ENCODE results near the gene TMPRSS3.

TMPRSS3 gene

DNA sequence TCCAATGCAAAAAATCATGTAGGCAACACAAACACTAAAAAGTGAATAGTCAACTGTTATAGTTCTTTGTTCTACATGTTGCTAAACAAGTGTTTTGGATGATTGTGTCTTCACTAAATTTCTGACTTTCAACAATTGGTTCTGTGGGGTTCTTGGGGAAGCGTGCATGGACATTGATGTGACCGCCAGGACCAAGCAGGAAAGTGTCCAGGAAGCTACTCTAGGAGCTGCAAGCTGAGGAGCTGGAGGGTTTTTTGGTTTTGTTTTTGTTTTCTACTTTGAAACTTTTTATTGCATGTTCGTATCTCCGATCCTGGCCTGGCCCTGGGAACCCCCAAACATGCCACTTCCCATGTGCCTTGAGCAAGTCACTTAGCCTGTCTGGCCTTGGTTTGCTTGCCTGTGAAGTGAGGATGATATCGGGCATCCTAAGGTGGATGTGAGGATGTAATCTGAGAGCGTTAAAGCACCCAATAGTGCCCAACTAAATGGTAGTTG, 8.0 kb downstream of the TMPRSS3 start:
- no peak for DNase-seq (ENCODE audit: low read depth)

DNA sequence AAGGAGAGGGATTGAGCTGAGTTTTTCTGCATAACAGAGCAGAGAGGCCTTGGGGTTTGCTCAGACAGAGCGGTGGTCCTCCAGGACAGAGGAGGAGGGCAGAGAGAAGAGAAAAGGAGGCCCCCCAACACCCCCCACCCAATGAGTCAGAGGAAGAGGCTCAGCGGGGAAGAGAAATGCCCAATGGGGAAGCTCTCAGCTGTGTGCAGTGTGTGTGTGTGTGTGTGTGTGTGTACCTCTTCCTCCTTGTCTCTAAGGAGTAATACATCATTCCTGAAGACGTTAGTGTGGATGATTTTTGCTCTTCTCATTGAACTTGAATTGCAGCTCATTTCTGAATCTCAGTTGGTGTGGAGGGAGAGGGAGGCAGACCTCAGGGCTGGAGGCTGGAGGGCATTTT, 8.7 kb downstream of the TMPRSS3 start:
- DNase-seq (ENCODE audit: low read depth) = no peak

DNA sequence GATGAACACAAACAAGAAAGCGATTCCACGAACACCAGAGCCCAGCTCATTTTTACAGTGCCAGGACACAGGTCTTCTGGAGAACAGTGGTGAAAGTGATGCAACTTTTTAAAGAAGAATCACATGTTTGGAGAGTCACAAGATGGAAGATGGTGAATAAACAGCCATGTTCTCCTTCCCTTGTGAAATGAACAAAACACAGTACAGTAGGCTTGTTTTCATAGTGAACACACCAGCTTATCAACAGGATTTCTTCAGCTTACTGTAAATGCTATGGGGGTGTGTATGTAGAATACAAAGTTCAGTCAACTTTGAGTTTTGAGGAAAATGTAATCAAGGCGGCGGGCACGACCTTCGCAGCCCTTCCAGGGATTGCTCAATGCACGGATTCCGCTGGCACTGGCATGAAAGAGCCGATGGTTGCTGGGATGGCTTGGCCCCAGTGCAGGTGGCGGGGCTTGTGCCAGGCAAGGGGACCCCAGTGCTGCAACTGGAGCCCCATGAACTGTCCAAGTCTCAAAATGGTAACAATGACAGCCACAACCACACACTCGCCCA, 9.7 kb downstream of the TMPRSS3 start:
- DNase-seq (ENCODE audit: low read depth) = no peak

DNA sequence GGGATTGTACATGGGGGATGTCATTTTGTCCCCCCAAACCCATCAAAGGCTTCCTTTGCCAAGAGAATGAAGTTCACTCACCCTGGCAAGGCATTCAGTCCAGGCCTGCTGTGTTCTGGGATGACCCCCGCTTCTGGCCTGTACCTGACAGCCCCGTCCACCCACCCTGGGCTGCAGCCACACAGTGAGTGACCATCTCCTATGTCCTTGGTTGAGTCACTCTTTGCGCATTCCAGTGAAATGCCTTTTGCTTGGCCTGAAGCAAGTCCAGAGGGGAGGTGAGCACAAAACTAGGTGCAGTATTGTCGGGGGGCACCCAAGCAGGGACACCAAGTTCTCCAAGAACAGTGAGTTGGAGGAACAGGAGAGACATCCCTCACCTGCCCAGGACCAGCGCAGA, 10.2 kb downstream of the TMPRSS3 start:
- no peak for DNase-seq (ENCODE audit: low read depth)

DNA sequence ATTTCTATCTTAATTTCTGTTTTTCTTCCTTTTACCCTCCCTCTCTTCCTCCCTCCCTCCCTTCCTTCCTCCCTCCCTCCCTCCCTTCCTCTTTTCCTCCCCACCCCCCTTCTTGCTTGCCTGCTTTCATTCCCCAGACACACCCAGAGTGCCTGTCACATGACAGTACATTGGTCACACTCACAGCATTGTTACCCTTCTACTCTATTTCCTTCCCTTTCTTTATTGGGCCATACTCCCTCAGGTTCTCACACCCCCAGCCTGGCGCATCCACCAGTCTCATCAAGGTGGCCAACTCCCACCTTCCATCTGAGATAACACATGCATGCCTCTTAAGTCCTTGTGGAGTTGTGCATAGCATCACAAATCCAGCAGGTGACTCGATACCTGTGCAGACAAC, 10.9 kb downstream of the TMPRSS3 start:
- no peak for DNase-seq (ENCODE audit: low read depth)

DNA sequence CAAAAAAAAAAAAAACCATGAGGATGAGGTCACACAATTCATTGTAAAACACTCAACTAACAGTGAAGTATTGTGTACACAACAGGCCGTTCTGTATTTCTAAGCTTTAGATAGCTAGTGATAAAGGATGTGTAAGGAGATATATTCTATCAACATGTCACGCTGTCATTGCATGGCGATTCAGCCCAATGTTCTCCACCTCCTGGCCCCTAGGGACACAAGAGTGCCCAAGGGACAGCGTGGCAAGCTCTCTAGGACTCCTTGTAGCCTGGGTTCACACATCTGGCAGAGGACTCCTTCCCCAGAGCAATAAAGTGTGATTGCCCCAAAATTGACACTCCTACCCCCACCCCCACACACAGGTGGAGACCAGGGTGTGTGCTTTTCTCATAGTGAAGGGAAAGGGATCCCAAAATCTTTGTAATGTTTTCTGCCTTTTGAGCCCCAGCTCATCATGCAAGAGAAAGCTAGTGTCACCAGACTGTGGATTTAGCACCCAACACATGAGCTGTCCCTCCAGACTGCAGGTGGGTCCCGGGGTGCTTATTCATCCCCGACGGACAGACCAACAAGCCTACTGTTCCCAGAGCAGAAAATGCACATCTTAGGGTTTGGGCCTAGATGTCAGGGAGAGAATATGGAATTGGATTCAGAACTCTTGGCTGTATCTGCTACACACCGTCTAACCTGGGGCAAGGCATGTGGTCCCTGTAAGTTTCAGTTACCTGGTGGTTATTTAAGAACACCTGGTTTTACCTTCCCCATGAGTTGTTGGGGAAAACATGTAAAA, 11.5 kb downstream of the TMPRSS3 start:
- DNase-seq (ENCODE audit: low read depth) = no peak

DNA sequence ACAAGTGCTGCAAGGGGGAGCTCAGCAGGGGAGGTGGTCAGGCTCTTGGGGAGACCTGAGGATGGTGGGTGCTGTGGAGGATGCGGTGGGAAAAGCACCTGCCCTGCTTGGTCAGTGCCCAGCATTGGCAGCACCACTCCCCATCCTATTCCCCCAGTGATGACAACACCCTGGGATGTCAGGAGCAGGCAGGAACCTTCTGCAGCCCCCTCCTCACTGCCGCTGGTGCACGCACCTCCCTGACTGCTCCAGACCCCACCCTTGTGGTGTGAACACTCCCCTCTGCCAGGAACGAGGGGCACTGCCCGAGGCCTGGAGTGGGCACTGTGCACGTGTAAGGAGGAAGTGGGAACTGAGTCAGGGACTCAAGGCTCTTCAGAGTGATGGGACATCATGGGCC, 12.5 kb downstream of the TMPRSS3 start:
- no peak for DNase-seq (ENCODE audit: low read depth)

DNA sequence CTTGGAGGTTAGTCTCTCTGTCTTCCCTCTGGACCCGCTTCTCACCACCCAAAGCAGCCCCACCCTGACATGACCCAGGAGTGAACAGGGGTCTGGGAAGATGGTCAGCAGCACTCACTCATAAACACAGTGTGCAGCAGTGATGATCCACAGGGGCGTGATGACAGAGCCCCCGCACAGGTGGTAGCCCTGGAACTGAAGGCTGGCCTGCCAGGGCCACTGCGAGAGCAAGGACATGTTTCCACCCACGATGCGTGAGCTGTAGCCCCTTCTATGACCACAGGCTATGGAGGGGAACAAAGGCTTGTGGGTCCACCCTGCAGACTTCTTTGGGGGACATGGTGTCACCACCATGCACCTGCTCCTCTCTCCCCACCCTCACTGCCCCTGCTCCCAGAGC, 12.9 kb downstream of the TMPRSS3 start:
- no peak for DNase-seq (ENCODE audit: low read depth)

DNA sequence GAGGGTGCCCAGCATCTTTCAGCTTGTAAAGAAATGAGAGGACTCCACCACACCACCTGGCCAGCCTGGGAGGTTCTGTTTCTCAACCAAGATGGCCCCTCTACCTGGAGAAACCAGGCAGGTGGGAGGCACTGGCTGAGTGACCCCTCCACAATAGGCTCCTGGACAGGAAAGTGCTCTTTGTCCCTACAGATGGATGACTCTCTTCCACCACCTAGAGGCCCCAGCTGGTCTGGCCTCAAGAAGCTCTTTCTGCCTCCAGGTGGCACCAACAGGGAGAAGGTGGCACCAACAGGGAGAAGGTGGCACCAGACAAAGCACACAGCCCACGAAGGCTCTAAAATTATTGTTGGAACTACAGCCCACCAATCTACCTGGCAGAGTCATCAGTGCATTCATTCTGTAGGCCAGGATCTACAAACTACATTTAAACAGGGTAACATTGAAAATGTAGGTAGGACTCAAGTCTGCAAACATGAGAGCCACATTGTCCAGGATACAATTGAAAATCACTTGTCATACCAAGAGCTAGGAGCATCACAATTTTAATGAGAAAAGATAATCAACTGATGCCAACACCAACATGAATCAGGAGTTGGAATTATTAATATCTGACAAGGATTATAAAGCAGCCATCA, 14.4 kb downstream of the TMPRSS3 start:
- DNase-seq (ENCODE audit: low read depth) = peak; percentile 37

DNA sequence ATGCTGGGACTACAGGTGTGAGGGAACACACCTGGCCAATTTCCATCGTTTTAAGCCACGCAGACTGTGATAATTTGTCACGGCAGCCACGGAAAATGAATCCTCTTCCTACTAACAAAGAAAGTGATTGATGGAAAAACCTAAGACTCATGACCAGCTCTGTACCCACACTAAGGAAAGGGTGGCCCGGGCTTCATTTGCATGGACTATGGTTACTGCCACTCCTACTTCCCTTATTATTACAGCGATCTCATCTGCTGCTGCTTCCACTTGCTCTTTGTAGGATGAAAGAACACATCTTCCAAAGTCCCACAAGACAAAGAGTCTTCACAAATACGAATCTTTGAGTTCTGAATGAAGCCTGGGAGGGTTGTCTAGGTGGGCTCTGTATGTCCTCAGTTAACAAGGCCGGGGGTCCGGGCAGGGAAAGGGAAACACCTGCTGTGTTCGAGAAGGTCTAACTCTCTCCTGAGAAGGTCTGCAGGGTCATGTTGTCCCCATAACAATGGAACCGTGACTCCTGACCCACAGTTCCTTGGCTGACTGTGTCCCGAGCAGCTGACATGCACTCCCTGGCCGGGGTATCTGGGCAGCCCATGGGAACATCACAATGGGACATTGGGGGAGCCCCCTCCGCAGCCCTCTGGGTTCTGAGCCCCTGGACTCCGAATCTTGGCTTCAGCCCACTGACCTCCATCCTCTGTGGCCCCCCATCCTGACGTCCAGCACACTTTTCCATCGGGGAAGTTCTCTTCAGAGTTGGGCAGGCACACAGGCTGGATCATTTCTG, 16.2 kb downstream of the TMPRSS3 start:
- no peak for DNase-seq (ENCODE audit: low read depth)

DNA sequence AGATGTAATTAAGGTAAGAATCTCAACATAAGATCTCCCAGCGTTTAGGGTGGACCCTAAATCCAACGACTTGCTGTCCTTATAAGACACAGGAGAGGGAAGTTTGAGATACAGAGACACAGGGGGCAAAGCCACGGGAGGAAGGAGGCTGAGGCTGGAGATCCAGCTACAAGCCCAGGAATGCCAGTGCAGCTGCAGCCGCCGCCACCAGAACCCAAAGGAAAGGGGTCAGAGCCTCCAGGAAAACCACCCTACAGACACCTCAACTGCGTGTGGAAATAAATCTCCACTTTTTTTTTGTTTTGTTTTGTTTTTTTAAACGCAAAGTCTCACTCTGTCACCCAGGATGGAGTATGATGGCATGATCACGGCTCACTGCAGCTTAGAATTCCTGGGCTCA, 17.4 kb downstream of the TMPRSS3 start:
- DNase-seq (ENCODE audit: low read depth) = no peak

DNA sequence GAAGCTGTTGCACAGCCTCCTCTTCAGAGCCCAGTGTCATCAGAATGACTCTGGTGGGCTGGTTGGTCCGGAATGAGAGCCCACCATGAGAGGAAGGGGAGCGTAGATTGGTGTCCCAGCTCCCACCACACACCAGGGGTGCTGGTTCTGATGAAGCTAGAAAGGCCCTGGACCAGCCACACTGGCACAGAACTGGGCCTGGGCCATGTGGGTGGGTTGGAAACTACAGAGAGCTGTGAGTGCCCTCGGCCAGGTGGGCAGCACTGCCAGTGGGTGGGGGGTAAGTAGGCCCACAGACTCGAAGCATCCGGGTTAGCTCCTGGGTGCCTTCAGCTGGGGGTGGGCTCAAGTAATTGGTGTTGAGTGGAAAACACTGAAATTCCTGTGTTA, 17.9 kb downstream of the TMPRSS3 start:
- DNase-seq (ENCODE audit: low read depth) = no peak

DNA sequence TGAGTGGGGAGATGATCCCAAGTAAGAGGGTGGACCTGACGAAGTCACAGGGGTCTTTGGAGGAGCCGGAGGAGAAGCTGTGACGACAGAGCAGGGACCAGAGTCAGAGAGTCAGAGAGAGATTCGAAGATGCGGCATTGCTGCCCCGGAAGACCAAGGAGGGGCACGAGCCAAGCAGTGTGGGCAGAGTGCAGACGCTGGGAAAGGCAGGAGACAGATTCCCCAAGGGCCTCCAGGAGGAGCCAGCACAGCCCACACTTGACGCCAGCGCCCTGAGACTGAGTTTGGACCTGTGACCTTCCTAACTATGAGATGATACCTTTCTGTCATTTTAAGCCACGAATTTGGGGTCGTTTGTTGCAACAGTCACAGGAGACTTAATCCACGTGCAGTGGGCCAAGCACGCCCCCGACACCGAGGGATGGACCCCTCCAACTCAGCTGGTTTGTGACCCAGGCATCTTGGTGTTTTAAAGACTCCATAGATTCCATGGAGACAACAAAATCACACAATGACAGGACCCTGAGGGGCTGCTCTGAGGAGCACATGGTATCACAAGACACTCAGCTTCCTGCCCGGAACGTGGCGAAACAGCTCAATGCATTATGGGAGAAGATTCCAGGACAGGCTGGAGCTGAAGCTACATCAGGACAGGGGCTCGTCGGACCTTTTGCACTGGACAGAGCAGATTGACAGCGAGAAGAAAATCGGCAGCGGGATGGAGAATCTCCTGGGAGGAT, 18.5 kb downstream of the TMPRSS3 start:
- no peak for DNase-seq (ENCODE audit: low read depth)

DNA sequence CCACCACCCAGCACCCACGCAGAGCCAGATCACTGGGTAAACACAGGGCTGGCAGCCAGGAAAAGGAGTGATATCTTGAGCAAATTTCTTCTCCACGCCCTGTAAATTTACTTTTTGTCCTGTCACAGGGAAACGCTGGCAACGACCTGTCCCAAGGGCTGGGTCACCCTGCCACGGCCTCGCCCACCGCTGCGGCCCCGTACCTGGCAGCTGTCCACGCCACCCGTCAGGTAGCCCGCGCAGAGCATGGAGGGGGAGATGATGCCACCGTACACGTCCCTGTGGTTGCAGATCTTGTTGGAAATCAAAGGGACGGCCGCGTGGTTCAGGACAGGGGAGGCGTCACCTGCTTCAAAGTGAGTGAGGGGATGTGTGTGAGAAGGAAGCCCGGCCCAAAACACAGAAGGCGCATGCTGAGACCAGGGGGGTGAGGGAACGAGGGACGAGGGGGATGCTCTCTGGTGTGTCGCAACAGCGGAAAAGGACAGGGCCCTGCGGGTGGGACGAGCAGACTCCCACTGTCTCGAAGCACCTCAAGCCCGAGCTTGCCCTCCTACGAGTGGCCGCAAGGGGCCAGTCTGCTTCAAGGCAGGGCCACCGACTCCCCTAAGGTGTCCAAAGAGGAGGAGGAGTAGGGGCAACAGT, 19.4 kb downstream of the TMPRSS3 start:
- no peak for DNase-seq (ENCODE audit: low read depth)

DNA sequence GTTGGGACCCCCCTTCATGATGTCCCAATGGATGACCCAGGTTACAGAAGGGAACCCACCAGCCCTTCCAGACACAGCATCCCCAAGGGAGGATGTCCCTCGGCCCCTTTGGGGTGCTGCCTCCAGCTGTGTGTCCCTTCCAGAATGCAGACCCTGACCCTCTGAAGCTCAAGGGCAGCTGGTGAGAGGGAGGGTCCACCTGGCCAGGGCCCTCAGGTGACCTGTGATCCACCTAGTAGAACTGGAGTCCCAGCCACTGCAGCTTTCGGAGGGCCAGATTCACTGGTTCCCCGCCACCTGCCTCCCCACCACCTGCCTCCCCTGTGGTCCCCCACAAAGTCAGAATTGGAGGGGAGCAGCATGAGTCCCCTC, 19.9 kb downstream of the TMPRSS3 start:
- no peak for DNase-seq (ENCODE audit: low read depth)

DNA sequence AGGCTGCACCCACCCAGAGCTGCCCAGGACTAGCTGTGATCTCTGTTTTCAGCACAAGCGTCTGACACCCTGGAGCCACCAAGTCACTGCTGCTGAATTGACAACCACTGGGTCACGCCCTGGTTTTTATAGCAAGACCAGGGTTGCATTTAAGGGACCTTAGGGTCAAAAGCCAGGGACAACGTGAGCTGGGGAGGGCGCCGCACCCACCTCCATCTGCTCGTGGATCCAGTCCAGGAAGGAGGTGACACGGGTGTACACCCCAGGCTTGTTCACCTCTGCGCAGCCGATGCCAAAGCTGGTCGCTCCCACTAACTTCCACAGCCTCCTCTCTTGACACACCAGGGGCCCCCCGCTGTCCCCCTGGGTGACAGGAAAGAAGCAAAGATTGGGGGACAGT, 20.3 kb downstream of the TMPRSS3 start:
- no peak for DNase-seq (ENCODE audit: low read depth)

DNA sequence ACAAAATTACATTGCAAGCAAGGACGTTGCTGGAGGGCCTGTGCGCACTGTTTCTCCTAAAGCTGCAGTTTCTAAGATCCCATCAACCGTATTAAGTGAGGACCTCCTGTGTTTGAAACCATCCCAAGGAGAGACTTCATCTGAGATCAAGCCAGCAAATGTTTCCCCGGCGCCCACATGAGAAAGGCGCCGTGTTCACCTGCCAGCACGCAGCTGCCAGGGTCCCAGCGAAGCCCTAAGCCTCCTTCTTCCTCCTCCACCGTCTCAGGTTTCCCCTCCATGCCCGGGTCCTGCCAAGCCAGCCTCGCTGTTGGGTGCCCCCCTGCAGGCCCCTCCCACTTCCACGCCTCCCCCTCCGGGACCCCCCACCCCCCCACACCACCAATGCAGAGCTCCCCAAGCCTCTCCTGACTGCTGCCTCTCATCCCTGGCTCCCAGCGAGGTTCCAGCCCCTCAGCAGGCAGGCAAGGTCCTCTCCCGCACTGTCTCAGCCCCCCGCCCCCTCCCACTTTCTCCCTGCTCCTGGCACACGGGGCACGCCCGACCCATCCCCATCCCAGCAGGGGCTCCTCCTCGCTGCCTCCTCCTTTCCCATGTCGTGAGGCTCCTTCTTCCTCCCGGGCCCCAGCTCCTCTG, 20.9 kb downstream of the TMPRSS3 start:
- no peak for DNase-seq (ENCODE audit: low read depth)

DNA sequence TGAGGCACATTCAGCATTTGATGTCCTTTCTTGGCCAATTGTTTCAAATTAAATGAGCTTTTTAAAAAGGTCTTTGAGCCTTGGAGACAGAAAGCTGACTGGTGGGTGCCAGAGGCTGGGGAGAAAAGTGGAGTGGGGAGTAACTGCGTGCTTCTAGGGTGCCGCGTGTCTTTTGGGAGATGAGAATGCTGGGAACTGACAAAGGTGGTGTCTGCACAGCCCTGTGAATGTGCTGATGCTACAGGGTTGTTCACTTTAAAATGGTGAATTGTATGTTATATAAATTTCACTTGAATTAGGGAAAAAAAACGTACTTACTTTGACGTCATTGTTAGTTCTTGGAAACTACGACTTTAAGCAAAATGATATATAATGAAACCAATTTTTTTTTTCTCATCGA, 21.4 kb downstream of the TMPRSS3 start:
- no peak for DNase-seq (ENCODE audit: low read depth)

DNA sequence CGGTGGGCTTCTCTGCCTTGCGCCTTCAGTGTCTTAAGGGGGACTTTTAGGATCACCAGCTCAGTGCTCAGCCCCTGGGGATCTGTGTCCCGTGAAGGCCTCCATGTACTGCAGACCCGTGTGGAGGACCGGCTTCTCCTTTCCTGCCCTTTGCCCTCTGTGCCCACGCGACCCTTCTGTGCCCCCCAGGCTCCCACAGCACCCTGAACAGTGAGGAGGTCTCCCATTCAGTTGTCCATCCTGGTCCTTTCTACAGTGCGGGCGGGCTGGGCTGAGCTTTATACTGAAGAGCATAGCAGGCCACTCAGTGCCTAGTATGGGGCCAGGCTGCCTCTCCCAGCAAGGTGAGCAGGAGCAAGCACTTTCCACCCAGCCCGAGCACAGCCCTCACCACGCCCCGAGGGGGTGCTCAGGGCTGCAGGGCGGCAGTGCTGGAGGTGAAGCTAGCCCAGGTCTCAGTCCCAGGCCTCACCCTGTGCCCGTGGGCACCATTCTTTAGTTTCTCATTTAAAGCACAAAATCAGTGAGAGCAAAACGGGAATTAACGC, 21.9 kb downstream of the TMPRSS3 start:
- no peak for DNase-seq (ENCODE audit: low read depth)

DNA sequence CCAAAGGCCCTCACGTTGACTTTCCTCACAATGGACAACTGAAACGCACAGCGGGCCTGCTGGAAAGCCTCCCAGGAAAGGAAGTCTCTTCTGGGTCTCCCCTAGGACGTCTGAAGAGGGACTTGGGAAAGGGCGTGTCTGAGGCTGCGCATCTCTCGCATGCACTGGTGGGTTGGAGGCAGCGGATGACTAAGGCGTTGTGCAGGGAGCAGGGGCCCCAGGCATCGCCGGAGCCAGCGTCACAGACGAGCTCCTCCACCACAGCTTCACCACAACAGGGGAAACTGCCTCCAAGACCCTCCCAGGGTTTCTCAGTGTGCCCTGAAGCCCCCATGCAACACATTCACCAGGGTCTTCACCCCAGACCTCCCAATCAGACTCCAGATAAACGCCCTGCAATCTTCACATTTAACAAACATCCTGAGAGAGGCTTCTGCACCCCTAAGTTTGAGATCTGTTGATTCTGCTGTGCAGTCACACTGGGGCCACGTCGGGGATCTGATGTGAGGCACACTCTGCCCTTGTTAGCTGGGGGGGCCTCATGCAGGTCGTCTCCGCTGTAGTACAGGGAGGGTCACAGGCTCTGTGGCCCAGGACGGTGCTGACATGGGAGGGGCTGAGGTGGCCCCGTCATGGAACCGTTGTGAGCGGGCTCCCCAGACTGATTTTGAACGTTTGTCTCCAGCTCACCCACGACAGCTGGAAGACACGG, 22.5 kb downstream of the TMPRSS3 start:
- DNase-seq (ENCODE audit: low read depth) = no peak
